Smooth muscle cell (in vitro differentiated cells): ENCODE results near the gene PMVK. TPM values are rescaled to one million over a fixed set of nuclear protein-coding genes. Genes with fewer than 3 reads are reported as not detected.

Source experiments
- DNase-seq: peaks from one replicate; lab custom pipeline; 2025; ENCODE audit not compliant: unreplicated experiment; lab: John Stamatoyannopoulos, UW
- H2AFZ ChIP-seq: fragments of 200-600 bp; sonication (generic); 2 replicates; pipeline ENCODE4 v1.6.0; 2016; ENCODE audit warnings: antibody characterized with exemption, low read depth, mild to moderate bottlenecking
- H3F3A ChIP-seq: fragments of 200-600 bp; sonication (generic); 2 replicates; pipeline ENCODE4 v1.6.0; 2017; ENCODE audit warnings: antibody characterized with exemption, low read depth
- H3K27ac ChIP-seq: fragments of 200-600 bp; sonication (generic); 2 replicates; pipeline ENCODE4 v1.5.1; 2016; ENCODE audit warnings: low read depth, mild to moderate bottlenecking
- H3K27me3 ChIP-seq: fragments of 200-600 bp; sonication (generic); 2 replicates; pipeline ENCODE4 v1.6.1; 2016; ENCODE audit warnings: low read depth, mild to moderate bottlenecking
- H3K36me3 ChIP-seq: fragments of 200-600 bp; sonication (generic); 2 replicates; pipeline ENCODE4 v1.5.1; 2016; ENCODE audit warnings: low read depth
- H3K4me1 ChIP-seq: fragments of 200-600 bp; sonication (generic); 2 replicates; pipeline ENCODE4 v1.5.1; 2016; ENCODE audit warnings: low read depth
- H3K4me2 ChIP-seq: fragments of 200-600 bp; sonication (generic); 2 replicates; pipeline ENCODE4 v1.6.0; 2016; ENCODE audit warnings: mild to moderate bottlenecking
- H3K4me3 ChIP-seq: fragments of 200-600 bp; sonication (generic); 2 replicates; pipeline ENCODE4 v1.5.1; 2016; ENCODE audit warnings: mild to moderate bottlenecking
- H3K79me2 ChIP-seq: fragments of 200-600 bp; sonication (generic); 2 replicates; pipeline ENCODE4 v1.6.0; 2016; ENCODE audit warnings: low read depth, mild to moderate bottlenecking
- H3K9ac ChIP-seq: fragments of 200-600 bp; sonication (generic); 2 replicates; pipeline ENCODE4 v1.6.0; 2016; ENCODE audit warnings: low read depth
- H3K9me3 ChIP-seq: fragments of 200-600 bp; sonication (generic); replicated peaks from 2 replicates; pipeline ENCODE4 v1.5.1; 2016; ENCODE audit warnings: low read depth
- H4K20me1 ChIP-seq: fragments of 200-600 bp; sonication (generic); 2 replicates; pipeline ENCODE4 v1.6.0; 2016; ENCODE audit warnings: low read depth
- CTCF ChIP-seq: fragments of 200-600 bp; sonication (generic); IDR thresholded peaks from 2 replicates; pipeline ENCODE4 v1.5.1; 2017; ENCODE audit warnings: borderline replicate concordance, mild to moderate bottlenecking, antibody characterized with exemption; ENCODE audit not compliant: insufficient read depth, poor library complexity, severe bottlenecking
- WGBS: methylation state at CpG from one replicate; pipeline ENCODE4 v1.1.7; 2016; ENCODE audit warnings: low lambda C conversion rate; 5-methylcytosine and 5-hydroxymethylcytosine counted together
- polyA plus RNA-seq: library from polyadenylated mRNA; unstranded; fragments of >200 nt; fragmentation: Nextera tagmentation; extraction: Ambion mirVana; gene quantifications from 2 replicates; pipeline ENCODE4 v1.2.1, GENCODE V29; 2016
- total RNA-seq: library from RNA; depleted of rRNA; stranded (reverse); fragments of >200 nt; gene quantifications from 2 replicates; pipeline ENCODE4 v1.2.3, GENCODE V29; 2014

Gene PMVK
- total RNA-seq: 6.0 and 6.7 TPM in 2 replicates
- 31.2 and 40.2 TPM in 2 replicates for polyA plus RNA-seq

- no peaks in the 10 kb centered on the region for H4K20me1 ChIP-seq
- H3F3A ChIP-seq: no peaks in the 10 kb centered on the region
- H3K36me3 ChIP-seq: no peaks in the 10 kb centered on the region
- H3K4me2 ChIP-seq: peak within 1 kb of the TSS; percentile 82
- no peaks in the 10 kb centered on the region for H3K9me3 ChIP-seq
- TF ChIP-seq CTCF: peak; percentile 9
- H3K4me3 ChIP-seq: peak within 1 kb of the TSS; percentile 62
- peaks cover 15% of the 10 kb centered on the region for H3K4me1 ChIP-seq
- under 1% methylated on average over 44 of the region's 45 CpGs for WGBS
- H3K9ac ChIP-seq: peak within 1 kb of the TSS; percentile 99
- peak within 1 kb of the TSS; percentile 96 for H3K27ac ChIP-seq
- DNase-seq: peak; percentile 94
- H2AFZ ChIP-seq: peak within 1 kb of the TSS; percentile 78
- no peaks in the 10 kb centered on the region for H3K79me2 ChIP-seq
- H3K27me3 ChIP-seq: no peaks in the 10 kb centered on the region
These were observed at the start of gene PMVK for GRCh38 chr1:154936555-154937084. TSS of gene PMVK (minus strand) at chr1:154936719. CDS start at chr1:154936685, 34 bp downstream.

- peak overlapping the region; percentile 78 for H2AFZ ChIP-seq
- peak overlapping the region; percentile 82 for H3K9ac ChIP-seq
- DNase-seq: no peak
- no peaks in the 10 kb centered on the region for H3K9me3 ChIP-seq
- peaks cover 33% of the 10 kb centered on the region for H3K79me2 ChIP-seq
- H4K20me1 ChIP-seq: no peaks in the 10 kb centered on the region
- peak overlapping the region; percentile 74 for H3K4me3 ChIP-seq
- no peak for TF ChIP-seq CTCF
- H3K4me1 ChIP-seq: peaks cover 9% of the 10 kb centered on the region
- WGBS: 27% methylated on average over 17 of the region's 17 CpGs
- peak overlapping the region; percentile 100 for H3K4me2 ChIP-seq
- no peaks in the 10 kb centered on the region for H3K27me3 ChIP-seq
- H3K27ac ChIP-seq: peak overlapping the region; percentile 12
- H3F3A ChIP-seq: no peaks in the 10 kb centered on the region
- H3K36me3 ChIP-seq: no peaks in the 10 kb centered on the region
These were observed 47.4 kb upstream of the PMVK start for GRCh38 chr1:154983776-154984466.

GRCh38 chr1:154982897-154983648 is 46.6 kb upstream of the PMVK start, which contains the start of gene FLAD1:
TSS of gene FLAD1 (plus strand) at chr1:154983344. CDS start at chr1:154983695, 351 bp downstream.
- Histone ChIP-seq H4K20me1 (no peaks in the 10 kb centered on the region), H3K9me3 (no peaks in the 10 kb centered on the region), H3K79me2 (peaks cover 34% of the 10 kb centered on the region), H3K4me3 (peak within 1 kb of the TSS; percentile 74), H3K4me2 (peak within 1 kb of the TSS; percentile 100), H3K36me3 (no peaks in the 10 kb centered on the region), H3F3A (no peaks in the 10 kb centered on the region), H3K27ac (peak within 1 kb of the TSS; percentile 12), H3K4me1 (peaks cover 9% of the 10 kb centered on the region), H2AFZ (peak within 1 kb of the TSS; percentile 86), H3K27me3 (no peaks in the 10 kb centered on the region), H3K9ac (peak within 1 kb of the TSS; percentile 82)
- no peak for TF ChIP-seq CTCF
- peak; percentile 74 for DNase-seq
- under 1% methylated on average over 26 of the region's 26 CpGs for WGBS
